SU-DHL-6 (cell line): ENCODE results near the gene MXD3.
"Not testable (repeated sequence)": the region's sequence is repeated elsewhere in the genome, so short reads cannot be mapped to it uniquely, and the experiment has no call there.

Source experiments
- CTCF ChIP-seq: fragments of 200-600 bp; sonication (generic); IDR thresholded peaks from one replicate; pipeline ENCODE4 v1.5.1; 2017; ENCODE audit warnings: antibody characterized with exemption, mild to moderate bottlenecking, low read length, moderate library complexity; ENCODE audit not compliant: insufficient read depth, poor library complexity, severe bottlenecking
- EZH2phosphoT487 ChIP-seq: fragments of 200-600 bp; sonication (generic), shearing (Covaris generic); conservative IDR thresholded peaks from 2 replicates; pipeline ENCODE4 v1.6.1; 2018; ENCODE audit warnings: mild to moderate bottlenecking, antibody characterized with exemption, low read length, moderate library complexity, mixed read lengths

GRCh38 chr5:177306103-177306640 lies 5.5 kb downstream of the MXD3 start:
- TF ChIP-seq CTCF, EZH2phosphoT487: not testable (repeated sequence)
